OCI-LY1 (cell line): ENCODE results near the gene CFAP97.

ENCODE experiments used
- CTCF ChIP-seq: fragments of 200-600 bp; sonication (generic), shearing (Covaris generic); IDR thresholded peaks from 2 replicates; pipeline ENCODE4 v1.5.1; 2017; ENCODE audit warnings: mild to moderate bottlenecking, antibody characterized with exemption, low read length, moderate library complexity, mixed read lengths
- EZH2 ChIP-seq: fragments of 200-600 bp; sonication (generic), shearing (Covaris generic); IDR thresholded peaks from 2 replicates; pipeline ENCODE4 v1.8.0; 2017; ENCODE audit warnings: borderline replicate concordance, mixed run types, mild to moderate bottlenecking, antibody characterized with exemption, low read length, moderate library complexity, mixed read lengths

GRCh38 chr4:185142912-185143600 lies 60.7 kb downstream of the CFAP97 start, which contains the start of gene SLC25A4:
- TF ChIP-seq CTCF = peak; percentile 43
- no peak for TF ChIP-seq EZH2
